Fibroblast of the aortic adventitia (primary cell): Measurements from ENCODE around the gene CA4. TPM values are rescaled to one million over a fixed set of nuclear protein-coding genes. Genes with fewer than 3 reads are reported as not detected.

Experiments used
- DNase-seq: peaks from one replicate; pipeline ENCODE4 v3.0.0-alpha.2; 2010; ENCODE audit warnings: low read depth
- H3K4me3 ChIP-seq: 2 replicates; pipeline ENCODE4 v1.5.1; 2011; ENCODE audit warnings: low read depth, mild to moderate bottlenecking, control low read depth, low read length, moderate library complexity
- CTCF ChIP-seq: IDR thresholded peaks from 2 replicates; pipeline ENCODE4 v1.5.1; 2011; ENCODE audit warnings: mild to moderate bottlenecking, low read length, control low read depth, inconsistent platforms; ENCODE audit not compliant: insufficient read depth
- total RNA-seq: library from RNA; depleted of rRNA; stranded (reverse); fragments of >200 nt; gene quantifications from 2 replicates; pipeline ENCODE4 v1.2.3, GENCODE V29; 2012; ENCODE audit warnings: low replicate concordance

CA4 gene
- total RNA-seq, 1 donor, result not detected

- DNase-seq, result no peak
- no peak overlapping the region for H3K4me3 ChIP-seq
- no peak for TF ChIP-seq CTCF
These were observed 12.0 kb upstream of the CA4 start for GRCh38 chr17:60137731-60138130.

GRCh38 chr17:60138769-60139437 is 10.9 kb upstream of the CA4 start:
- no peak for DNase-seq
- TF ChIP-seq CTCF, result no peak

GRCh38 chr17:60139438-60140285 is 10.1 kb upstream of the CA4 start:
- no peak overlapping the region for H3K4me3 ChIP-seq
- TF ChIP-seq CTCF, result peak; percentile 84
- DNase-seq, result peak; percentile 62

More at GRCh38 chr17:60138769-60139437, 10.9 kb upstream of the CA4 start:
- H3K4me3 ChIP-seq, result no peak overlapping the region

- H3K4me3 ChIP-seq, result no peak overlapping the region
- no peak for DNase-seq
- no peak for TF ChIP-seq CTCF
These were observed 8.4 kb upstream of the CA4 start for GRCh38 chr17:60141111-60142018.

- TF ChIP-seq CTCF, result peak; percentile 88
- peak; percentile 85 for DNase-seq
- no peak overlapping the region for H3K4me3 ChIP-seq
These were observed 6.8 kb upstream of the CA4 start for GRCh38 chr17:60142872-60143499.
